Islet of Langerhans (tissue), 1 donor: ENCODE data around the gene EIF4H.
"Not testable (repeated sequence)": the region's sequence is repeated elsewhere in the genome, so short reads cannot be mapped to it uniquely, and the experiment has no call there.

Experiments used
- FAIRE-seq: peaks from one replicate; lab custom pipeline; 2011; peaks lifted over from hg19 to GRCh38; lab: Jason Lieb, UNC

Gene EIF4H

DNA sequence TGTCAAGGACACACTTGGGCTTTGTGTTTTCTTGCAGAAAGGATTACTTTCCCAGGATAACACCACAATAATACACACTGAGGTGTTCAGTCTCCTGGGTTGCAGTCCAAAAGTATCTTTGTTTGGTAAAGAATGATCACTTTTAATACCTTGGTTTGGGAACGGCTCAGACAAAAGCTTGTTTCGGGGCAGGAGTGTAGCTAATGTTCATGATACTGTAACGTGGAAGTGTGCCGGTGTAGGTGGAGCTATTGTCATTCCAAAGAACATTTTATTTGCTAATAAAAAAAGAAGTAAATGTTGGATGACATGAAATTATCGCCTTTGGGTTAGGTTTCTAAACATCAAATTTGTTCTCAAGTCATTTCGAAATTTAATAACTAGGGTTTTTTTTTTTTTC is 1.2 kb downstream of the EIF4H start:
- no peak for FAIRE-seq

GRCh38 chr7:74176555-74176954 is 2.4 kb downstream of the EIF4H start:
- no peak for FAIRE-seq

DNA sequence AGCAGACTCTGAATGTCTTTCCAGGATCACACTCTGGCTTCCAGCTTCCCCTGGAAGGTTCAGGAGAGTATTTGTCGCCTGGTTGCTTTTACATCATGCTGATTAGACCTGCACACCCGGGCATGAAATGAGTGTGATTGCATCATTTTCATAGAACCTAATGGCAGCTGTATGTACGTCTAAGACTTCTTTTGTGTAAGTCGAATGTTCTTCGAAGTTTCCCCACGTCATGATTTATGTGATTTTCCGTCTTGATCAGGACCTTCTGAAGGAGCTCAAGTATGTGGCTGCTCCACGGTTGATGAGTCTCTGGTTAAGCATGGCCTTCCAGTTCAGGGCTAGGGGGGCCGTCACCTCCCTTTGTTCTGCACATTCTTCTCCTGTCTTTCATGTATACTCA is 4.5 kb downstream of the EIF4H start:
- FAIRE-seq: no peak

- FAIRE-seq: no peak
Observed at GRCh38 chr7:74179935-74180604, 5.9 kb downstream of the EIF4H start.

- no peak for FAIRE-seq
Observed at GRCh38 chr7:74180866-74181265, 6.7 kb downstream of the EIF4H start.

- FAIRE-seq: no peak
Observed at GRCh38 chr7:74181821-74182220, 7.7 kb downstream of the EIF4H start.

GRCh38 chr7:74182453-74183090 is 8.4 kb downstream of the EIF4H start:
- FAIRE-seq: no peak

DNA sequence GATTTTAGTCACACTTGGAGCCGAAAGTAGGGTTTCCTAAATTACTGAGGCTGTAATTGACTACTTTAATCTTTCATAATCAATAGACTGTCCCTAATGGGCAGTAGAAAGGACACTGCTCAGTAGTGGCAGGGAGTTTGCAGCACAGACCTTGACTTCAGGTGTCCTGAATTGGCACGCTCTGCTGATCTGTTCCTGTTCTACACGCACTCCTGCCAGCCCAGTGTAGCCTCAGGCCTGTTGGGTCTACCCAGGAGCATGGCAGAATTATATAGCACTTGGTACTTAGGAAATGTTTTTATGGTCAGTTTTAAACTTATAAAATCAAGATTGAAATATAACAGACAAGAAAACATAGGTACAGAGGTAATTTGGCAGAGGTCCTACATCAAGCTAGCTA is 9.0 kb downstream of the EIF4H start:
- FAIRE-seq: no peak

- FAIRE-seq: no peak
Observed at GRCh38 chr7:74183653-74184450, 9.7 kb downstream of the EIF4H start.

DNA sequence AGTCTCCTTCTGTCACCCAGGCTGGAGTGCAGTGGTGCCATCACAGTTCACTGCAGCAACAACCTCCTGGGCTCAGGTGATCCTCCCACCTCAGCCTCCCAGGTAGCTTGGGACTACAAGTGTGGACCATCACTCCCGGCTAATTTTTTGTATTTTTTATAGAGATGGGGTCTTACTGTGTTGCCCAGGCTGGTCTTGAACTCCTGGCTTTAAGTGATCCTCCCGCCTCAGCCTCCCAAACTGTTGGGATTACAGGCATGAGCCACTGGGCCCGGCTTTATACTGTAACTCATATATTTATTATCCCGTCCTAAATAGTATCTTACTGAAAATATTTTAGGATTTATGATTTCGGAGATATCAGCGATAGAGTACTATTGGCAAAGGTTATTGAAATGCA is 10.9 kb downstream of the EIF4H start:
- FAIRE-seq: no peak

GRCh38 chr7:74185636-74186035 is 11.5 kb downstream of the EIF4H start:
- no peak for FAIRE-seq

DNA sequence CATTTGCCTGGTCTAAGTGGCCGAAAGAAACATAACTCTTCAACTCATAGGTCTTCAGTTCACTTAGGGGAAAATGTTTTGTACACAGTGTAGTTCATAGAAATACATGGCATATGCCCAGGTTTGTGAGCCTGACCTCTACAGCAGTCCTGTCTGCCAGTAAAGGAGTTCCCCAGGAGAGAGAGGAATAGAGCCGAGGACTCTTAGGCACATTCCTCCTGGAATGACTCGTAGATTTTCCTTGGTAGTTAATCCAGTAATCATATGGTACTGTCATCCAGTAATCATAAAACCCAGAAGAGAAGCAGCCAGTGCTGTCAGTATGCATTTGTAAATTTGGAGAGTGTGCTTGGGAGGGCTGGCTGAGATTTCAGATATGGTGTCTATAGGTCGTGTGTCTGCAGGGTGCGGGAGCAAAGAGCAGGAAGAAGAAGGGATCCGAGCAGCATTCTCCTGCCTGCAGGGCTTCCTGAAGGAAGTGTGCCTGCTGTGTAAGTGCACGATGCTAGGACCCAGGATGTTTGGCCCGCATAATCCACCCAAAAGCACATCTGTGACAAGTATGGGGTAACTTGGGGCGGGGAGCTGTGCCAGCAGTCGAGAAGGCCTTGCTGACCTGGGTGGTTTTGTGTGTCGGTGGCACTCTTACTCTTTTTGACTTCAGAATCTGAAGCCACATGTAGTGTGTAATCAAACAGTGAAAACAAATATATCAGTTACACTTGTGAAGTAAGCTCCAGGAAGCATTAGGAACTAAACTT is 13.9 kb downstream of the EIF4H start:
- no peak for FAIRE-seq

DNA sequence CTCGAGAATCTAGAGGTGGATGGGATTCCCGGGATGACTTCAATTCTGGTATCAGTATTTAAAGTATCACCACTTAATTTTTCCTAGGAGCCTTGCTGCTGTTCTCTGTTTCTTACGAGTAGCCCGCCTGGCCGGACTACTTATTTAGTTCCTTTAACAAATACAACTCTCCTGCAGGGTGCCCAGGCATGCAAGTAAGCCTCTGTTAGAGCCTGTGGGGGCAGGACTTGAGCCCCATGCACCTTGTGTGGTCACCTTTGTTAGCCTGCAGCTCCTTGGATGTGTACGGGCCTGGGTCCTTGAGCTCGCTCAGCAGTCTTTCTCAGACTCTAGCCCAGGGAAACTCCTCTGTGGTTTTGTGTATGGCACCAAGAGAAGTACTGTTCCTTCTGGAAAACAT is 16.1 kb downstream of the EIF4H start:
- no peak for FAIRE-seq

- FAIRE-seq: no peak
Observed at GRCh38 chr7:74191231-74191630, 17.1 kb downstream of the EIF4H start.

GRCh38 chr7:74193054-74193453 is 18.9 kb downstream of the EIF4H start:
- FAIRE-seq: no peak

GRCh38 chr7:74193913-74194312 is 19.8 kb downstream of the EIF4H start:
- FAIRE-seq: no peak

- no peak for FAIRE-seq
Observed at GRCh38 chr7:74194686-74195085, 20.5 kb downstream of the EIF4H start.

DNA sequence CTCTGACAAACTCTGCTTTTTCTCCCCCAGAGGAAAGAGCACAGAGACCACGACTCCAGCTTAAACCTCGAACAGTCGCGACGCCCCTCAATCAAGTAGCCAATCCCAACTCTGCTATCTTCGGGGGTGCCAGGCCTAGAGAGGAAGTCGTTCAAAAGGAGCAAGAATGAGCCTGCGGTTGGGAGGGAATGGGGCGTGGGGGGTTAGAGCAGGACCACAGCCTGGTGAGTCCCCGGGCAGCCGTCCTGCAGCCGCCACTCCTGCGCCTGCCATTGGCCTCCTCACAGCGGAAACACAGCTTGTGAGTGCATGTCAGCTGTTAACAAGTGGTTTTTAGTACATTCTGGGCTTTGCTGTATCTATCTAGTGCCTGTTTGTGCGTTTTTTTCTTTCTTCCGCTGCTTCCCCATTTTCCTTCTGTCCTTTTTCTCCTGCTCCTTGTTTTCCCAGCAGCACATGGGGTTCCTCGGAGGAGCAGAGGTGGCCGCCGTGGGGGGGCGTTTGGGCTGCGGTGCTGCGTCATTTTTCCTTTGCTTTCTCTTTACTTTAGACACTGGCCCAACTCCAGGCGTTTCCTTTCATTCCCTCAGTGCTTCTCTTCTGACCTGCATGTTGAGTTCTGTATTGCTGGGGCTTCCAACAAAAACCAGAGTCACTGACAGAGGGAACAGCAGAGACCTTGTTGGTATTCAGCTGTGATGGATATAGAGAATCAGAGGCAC is 21.1 kb downstream of the EIF4H start:
- FAIRE-seq: not testable (repeated sequence)

GRCh38 chr7:74195968-74196654 is 22.0 kb downstream of the EIF4H start:
- FAIRE-seq: not testable (repeated sequence)

DNA sequence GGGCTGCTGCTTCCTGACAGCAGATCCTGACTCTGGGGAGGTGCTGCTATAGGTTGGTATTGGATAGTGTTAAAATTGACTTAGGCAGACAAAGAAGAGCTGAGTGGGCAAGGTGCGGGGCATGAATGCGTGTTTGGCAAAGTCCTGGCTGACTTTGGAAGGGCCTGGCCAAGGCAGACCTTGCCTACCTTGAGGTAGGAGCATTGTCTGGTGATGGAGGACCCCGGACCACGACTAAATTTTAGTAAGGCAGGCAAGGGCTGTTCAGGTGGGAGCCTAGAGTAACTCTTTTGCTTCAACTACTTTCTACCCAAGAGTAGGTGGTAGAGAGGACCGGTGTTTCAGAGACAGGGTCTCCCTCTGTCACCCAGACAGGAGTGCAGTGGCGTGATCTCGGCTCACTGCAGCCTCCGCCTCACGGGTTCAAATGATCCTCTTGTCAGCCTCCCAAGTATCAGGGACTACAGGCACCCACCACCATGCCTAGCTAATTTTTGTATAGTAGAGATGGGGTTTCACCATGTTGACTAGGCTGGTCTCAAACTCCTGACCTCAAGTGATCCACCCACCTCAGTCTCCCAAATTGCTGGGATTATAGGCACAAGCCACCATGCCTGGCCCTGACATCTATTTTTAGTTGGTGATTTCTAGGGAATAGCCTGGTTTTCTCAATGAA is 23.4 kb downstream of the EIF4H start:
- no peak for FAIRE-seq
